GM21390 (cell line): ENCODE results near the gene WFS1.

ENCODE experiments used
- ATAC-seq: cut with Tn5 transposase; IDR thresholded peaks from one replicate; pipeline ENCODE4 v1.9.1; 2021; ENCODE audit not compliant: unreplicated experiment

WFS1 gene, protein sequence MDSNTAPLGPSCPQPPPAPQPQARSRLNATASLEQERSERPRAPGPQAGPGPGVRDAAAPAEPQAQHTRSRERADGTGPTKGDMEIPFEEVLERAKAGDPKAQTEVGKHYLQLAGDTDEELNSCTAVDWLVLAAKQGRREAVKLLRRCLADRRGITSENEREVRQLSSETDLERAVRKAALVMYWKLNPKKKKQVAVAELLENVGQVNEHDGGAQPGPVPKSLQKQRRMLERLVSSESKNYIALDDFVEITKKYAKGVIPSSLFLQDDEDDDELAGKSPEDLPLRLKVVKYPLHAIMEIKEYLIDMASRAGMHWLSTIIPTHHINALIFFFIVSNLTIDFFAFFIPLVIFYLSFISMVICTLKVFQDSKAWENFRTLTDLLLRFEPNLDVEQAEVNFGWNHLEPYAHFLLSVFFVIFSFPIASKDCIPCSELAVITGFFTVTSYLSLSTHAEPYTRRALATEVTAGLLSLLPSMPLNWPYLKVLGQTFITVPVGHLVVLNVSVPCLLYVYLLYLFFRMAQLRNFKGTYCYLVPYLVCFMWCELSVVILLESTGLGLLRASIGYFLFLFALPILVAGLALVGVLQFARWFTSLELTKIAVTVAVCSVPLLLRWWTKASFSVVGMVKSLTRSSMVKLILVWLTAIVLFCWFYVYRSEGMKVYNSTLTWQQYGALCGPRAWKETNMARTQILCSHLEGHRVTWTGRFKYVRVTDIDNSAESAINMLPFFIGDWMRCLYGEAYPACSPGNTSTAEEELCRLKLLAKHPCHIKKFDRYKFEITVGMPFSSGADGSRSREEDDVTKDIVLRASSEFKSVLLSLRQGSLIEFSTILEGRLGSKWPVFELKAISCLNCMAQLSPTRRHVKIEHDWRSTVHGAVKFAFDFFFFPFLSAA

DNA sequence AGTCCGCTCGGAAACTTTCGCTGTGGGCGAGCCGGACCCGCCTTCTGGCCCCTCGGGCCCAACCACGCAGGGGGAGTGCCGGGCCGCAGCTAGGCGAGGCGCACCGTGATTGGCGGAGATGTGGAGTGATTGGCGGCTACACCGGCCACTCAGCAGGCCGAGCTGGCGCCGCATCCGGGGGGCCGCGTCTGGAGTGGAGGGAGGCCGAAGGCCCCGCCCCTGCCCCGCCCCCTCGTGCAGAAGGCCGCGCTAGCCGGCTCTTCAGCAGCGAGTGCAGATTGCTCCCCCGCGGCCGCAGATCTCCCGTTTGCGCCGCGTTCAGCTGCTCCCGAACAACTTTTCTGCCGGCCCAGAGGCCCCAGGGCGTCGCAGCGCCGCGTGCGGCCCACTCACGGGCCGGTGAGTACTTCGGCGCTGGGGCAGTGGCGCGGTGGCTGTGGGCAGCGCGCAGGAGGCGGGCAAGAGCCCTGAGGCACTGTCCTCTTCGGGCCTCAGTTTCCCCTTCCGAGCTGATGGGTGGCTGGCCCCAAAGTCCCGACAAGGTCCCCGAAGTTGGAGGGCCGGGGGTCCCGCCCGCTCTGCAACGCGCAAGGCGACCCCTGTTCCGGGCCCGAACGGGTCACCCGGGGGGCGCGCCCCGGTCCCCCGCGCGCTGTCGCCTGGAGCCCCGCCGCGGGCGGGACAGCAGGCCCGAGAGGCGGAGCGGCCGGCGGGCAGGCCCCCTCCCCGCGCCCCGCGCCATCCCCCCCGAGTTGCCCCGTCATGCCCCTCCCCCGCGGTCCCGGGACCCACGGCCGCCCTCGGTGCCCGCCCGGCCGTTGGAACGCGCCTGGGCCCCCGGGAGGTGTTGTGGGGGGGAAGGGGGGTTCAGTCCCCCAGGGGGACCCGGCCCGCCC lies at the start of gene WFS1:
TSS of gene WFS1 (plus strand) at position 235 of the 896 bp plus-strand sequence. CDS start 7,606 bp downstream, outside the sequence.
- peak; percentile 100 for ATAC-seq

DNA sequence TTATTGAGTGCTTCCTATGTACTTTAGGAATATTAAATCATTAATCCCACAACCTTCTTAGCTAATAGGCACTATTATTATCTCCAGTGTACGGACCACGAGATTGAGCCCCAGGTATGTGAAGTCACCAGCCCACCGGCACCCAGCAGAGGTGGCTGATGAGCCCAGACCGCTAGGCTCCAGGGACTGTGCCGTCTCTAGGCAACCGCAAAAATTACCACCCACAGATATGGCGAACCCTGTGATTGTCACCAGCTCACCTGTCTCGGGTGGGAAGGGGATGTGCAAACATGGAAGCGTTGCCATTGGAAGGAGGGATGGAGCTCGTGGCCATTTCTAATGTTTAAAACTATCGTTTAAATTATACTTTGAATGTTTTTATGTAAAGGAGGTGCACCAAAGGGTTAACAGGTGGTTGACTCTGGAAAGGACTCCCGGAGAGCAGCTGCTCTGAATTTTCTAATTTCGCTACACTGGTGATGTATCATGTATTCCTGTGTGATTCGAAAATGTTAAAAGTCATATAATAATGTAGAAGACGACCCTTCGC lies 48.3 kb upstream of the WFS1 start:
- no peak for ATAC-seq

DNA sequence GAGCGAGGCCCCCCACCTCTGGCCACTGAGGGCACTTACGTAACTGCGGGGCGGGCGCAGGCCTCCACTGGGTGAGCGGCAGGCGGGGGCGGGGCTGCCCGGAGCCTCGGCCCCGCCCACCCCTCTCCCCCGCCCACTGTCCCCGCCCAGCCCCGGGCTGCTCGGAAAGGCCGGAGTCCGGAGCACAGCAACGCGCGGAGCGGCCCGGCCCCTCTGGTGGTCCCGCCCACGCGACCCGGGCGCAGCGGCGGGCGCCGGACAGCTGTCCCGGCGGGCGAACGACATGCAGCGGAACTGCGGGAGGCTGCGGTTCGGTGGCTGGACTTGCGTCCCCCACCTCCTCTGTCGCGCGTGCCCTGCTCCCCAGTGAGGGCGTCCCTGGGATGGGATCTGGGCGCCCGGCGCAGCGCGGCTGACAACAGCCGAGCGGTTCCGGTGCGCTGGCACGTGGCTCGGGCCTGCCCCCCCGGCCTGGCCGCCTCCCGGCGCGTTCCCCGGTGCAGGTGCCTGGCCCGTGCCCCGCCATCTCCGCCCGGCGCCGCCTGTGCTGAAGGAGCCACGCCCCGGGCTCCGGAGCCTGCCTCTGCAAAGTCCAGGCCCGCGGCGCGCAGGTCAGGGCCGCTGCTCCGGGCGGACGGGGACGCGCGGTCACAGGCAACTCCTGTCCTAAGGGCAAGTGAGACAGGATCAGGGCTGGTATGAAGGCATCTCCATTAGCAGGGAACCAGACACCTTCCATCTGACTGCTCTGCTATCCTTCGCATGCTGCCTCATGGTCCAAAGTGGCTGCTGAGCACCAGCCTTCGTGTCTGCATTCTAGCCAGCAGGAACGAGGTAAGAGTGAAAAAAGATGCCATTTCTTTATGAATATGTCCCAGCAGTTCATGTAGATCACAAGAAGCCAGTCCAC lies 47.5 kb upstream of the WFS1 start:
- no peak for ATAC-seq

DNA sequence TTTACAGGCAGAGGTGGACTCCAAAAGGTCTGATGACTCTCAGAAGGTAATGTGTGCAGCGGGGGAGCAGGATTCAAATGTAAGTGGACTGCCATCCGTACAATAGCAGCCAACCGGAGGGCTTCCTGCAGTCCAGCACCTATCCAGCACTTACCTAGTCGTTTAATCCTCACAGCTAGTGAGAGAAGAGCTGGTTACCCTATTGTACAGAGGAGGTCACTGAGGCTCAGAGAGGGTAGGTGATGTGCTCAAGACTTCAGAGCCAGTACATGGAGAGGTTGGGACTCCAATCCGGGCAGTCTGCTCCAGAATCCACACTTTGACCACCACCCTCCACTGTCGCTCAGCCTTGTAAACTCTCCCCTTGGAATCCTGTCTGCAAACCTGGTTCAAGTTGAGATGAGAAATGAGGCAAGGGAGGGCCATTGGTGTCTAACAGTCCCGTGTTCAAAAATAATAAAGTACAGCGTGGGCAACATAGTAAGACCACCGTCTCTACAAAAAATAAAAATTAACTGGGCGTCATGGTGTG lies 46.8 kb upstream of the WFS1 start:
- ATAC-seq = no peak

DNA sequence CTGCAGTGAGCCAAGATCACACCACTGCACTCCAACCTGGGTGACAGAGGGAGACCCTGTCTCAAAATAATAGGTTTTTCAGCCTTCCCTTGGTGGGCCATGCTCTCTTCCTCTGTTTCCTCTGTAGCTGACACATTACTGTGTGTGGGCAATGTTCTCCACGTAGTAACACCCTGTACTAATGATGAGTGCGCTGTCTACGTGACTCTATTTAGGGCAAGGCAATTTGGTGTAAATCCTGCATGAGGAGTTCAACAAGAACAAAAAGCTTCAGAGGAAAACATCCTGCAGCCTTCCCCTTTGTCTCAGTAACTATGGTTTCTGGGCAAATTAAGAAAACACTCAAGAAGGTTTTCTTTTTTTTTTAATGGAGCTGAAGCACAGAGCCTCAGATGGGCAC lies 44.9 kb upstream of the WFS1 start:
- no peak for ATAC-seq

DNA sequence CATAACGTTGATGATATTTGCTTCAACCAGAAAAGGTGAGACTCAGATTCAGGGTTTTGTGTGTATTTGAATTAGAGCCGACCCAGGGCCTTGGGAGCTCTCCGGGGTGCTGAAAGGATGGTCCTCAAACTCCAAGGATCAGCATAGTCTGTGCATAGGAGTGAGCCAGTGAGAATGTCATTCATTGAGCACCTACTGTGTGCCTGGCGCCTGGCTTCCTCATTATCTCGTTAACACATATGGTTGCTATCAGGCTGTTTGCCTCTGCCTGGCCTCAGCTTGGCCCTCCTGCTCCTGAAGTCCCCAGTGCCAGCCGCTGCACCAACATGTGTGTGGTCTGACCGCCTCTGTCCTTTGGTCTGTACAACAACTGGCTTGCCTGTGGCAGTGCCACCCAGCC lies 44.2 kb upstream of the WFS1 start:
- ATAC-seq = no peak

DNA sequence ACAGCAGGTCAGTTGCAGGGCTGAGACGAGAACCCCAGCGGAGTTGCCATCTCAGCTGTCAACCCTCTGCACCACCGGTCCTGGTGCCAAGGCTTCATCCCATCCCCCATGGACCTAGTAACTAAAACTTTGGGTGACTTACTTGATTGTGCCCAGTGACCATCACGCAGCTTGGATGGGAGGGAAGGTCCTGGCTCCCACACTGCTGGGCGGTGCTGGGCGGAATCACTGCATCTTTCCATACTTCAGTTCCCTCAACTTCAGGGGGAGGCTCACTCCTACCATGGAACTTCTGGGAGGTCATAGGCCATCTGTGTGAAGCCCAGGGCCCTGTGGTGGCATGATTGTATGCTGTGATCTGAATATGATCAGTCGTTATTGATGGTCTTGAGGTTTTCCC lies 43.1 kb upstream of the WFS1 start:
- ATAC-seq = no peak

DNA sequence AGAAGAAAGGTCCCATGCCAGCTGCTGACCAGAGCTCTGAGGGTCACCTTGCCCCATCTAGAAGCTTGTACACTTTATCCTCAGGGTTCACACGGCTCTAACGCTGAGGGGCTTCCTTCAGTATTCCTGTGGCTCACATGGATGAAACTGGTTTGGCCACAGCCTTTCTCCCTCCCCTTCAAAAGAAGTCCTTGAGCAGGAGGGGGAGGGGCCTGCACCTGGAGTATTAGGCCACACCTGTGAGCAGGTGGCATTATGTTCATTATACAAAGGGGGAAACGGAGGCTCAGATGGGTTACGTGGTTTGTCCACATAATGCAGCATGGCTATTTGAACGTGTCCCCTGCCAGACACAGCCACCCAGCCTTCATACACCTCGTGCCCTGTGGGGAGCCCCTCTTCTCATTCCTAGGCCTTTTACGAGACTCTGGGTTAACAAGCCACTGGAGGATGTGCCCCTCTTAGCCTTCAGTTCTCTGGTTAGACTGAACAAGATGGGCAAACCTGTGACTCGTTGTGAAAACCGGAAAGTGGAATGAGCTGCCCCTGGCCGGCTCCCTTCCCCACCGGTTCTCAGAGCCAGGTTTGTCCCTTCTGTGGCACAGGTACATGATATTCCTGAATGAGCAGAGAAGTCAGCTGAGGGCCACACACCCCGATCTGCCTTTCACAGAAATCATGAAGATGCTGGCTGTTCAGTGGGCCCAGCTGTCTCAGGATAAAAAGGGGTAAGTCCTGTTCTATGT lies 42.1 kb upstream of the WFS1 start:
- ATAC-seq = no peak

DNA sequence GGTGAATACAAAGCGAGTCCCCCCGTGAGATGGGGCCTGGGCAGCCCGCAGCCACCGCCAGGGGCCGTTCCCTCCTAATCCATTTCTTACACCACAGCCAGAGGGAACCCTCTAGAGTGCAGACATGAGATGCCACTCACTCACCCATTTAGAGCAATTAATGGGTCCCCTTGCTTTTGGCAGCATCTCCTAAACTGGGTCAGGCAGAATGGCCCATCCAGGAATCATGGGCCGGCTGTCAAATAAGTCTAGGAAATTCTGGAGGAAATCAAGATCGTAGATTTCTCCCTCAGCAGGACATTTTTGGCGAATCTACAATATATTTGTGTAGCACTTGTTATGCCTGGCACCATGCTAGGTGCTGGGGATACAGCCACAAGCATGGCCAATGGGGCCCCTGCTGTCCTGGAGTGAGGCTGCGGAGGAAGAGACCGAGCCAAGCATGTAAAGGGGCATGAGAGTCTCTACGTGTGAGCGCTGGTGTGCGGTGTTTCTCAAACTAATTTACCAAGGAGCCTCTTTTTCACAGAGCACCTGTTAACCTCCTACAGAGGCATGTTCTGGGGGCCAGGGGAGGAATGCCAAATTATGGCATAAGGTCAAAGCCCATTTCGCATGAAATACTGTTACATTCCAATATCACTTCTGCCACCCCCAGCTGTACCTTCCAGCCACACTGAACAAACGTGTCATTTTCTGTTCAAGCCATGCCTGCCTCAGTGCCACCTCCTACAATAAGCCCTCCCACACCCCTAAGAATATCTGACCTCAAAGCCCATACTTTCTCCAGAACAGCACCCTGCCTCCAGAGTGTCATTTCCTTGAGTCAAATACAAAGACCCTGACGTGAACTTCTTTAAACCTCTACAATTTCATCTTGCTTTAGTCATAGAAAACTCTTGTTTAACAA lies 41.2 kb upstream of the WFS1 start:
- no peak for ATAC-seq

DNA sequence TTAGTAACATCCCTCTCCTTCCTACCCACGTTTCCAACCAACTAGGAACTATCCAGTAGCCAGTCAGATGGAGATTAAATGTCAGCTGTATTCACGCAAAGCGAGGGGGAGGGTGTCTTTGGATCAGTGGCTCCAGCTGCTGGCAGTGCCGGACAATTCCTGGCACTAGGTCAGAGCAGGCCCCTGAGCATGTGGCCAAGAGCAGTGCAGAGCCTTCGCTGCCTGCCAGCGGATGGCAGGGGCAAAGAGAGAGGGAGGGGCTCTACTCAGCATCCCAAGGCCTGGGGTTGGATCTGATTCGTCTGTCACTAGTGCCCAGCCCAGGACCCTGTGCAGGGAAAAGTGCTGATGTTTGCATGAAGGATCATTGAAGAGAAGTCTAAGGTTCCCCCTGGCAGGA lies 40.6 kb upstream of the WFS1 start:
- no peak for ATAC-seq

DNA sequence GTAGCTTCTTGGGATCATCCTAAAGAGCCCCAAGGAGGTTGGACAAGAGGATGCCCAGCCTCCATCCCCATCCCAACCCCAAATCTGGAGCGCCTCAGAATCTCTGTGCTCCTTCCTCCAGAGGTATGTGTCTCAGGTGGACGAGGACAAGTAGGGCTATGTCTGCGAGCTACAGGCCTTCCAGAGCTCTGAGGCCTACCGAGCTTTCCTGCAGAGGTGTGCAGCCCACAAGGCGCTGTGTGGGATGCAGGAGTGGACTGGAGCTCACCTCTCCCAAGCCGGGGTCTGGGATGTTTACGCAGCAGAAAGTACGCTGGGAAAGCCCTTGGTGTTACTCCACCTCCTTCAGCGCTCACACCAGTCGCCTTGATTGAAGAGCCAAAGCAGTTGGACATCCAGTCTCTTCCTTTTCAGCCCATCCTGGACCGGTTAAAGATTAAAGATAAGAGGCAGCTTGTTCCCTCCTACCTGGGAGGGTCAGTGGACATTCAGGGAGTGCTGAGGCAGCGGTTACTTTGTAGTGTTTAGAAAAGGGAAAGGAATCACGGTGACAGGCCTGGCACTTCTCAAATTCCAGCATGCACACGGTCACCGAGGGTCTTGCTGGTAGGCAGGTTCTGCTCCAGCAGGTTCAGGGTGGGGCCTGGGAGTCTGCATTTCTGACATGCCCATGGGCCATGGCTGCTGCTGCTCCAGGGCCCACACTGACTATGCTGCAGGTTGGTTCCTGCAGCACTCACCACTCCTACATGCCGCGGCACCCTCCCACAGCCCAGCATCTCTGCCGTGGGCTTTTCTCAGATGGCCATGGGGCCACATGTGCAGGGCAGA lies 39.8 kb upstream of the WFS1 start:
- ATAC-seq = no peak

DNA sequence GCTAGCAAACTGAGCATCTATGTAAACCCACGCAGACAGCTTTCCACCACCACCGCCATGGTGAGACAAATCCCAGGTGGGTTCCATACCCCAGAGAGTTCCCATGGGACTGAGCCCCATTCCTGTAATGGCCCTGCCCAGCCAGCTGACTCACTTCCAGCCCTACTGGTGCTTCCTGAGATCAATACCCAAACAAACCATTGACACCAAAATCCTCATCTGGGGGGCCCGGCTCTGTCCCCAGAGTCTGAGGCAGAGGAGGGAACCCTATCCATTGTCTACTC lies 39.2 kb upstream of the WFS1 start:
- no peak for ATAC-seq

DNA sequence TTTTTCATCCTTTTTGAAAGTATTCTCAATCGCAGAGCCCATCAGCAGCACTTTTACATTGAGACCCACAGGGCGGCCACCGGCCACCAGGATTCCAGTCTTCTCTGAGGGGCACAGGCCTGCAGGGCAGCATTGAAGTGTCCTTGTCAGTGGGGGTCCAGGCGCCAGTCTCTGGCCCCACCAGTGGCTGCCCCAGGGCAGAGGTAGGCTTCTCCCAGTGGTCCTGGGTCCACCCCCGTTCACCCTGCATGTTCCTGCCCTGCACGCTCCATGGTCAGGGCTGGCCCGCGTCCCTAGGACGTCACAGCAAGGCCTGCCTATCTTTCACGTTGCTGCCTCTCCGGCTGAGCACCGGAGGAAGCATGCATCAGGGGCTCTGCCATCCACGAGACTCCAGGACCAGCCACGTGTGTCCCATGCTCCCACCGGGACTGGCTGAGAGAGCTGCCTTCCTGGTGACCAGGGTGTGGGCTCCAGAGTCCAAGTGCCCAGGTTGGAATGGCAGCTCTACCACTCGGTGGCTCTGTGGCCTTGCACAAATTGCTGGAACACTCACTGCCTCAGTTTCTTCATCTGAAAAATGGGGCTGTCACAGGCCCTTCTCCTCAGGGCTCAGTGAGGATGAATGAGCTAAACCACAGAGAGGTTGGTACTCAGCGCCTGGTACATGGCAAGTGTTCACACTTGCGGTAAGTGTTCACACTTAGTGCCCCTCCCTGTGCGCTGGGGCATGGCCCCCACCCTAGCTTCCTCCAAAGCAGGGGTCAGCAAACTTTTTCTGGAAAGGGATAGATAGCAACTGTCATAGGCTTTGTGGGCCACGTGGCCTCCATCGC lies 38.6 kb upstream of the WFS1 start:
- ATAC-seq = no peak

DNA sequence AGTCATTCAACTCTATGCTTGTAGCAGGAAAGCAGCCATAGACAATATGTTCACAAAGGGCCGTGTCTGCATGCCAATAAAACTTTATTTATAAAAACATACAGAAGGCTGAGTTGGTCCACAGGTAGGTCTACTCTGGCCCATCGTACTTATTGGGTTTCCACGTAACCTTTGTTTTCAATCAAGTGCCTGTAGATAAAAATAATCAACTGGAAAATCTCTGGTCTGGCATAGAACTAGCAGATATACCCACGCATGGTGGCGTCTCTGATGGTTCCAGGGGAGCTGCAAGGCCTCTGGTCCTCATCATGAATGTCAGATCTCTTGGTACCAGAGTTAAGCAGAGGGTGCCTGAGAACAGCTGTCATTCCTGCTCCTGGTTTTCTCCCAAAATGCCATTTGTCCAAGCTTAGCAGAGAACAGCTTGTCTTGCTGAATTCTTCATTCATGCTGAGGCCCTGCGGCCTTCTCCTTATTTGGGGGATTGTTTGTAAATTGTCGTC lies 37.9 kb upstream of the WFS1 start:
- no peak for ATAC-seq

DNA sequence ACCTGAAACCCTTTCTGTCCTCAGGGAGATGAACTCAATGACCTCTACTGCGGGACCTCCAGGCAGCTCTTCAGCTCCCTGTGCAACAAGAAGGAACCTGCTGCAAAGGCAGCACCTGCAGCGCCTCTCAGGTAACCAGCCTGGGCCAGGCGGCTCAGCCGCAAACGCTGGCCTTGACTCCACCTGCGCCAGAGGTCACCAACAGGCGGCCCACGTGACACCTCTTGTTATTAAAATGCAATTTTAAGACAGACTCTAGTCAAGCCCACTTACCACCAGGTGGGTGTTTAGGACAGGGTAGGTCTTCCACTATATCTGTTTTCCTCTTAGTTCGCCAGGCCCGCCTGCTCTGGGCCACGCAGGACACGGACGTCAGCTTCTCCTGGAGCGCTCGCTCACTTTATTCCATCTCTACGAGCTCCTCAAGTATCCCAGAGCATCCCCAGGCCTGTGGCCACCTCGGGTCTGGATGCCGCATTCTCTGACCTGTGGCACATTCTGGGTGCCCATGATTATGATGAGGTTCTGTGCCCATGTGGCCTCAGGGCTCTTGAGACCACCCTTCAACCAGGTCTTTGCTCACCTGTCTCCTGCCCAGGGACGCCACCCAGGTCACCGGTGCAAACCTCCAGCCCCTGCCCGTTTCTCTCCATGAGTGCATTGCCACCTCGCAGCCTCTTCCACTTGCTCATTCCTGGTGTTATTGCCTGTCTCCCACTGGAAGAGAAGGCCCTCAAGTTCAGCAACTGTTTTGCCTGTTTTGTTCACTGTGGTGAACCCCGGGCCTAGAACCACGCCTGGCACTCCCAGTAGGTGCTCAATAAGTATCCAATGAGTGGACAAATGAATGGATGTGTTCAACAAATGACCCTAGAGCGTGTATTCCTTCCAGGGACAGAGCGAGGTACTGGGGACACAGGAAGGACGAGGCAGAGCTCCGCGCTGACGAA lies 36.5 kb upstream of the WFS1 start:
- ATAC-seq = no peak
